Body of pancreas (tissue), 4 donors: Measurements from ENCODE around the gene SLC25A53. TPM values are rescaled to one million over a fixed set of nuclear protein-coding genes. Genes with fewer than 3 reads are reported as not detected.

ENCODE experiments used
- ATAC-seq: fragments of 150-250 bp; one replicate; pipeline ENCODE4 v1.9.1; 2016
- DNase-seq, 4 donors: peaks; one replicate each; pipeline ENCODE4 v3.0.0-alpha.2; 2019
- H3K27ac ChIP-seq, 4 donors: fragments of 200-600 bp; sonication (generic); 1 replicate in 3 of 4; 2 replicates in 1 of 4; pipeline versions ENCODE4 v1.5.1 to v1.6.1; 2016 to 2019; ENCODE audit warnings: mild to moderate bottlenecking in 1 of 4, mixed read lengths in 1 of 4, moderate library complexity in 1 of 4
- H3K27me3 ChIP-seq, 2 donors: fragments of 200-600 bp; sonication (generic); one replicate each; pipeline ENCODE4 v1.6.0; 2016; ENCODE audit warnings: mild to moderate bottlenecking in 1 of 2
- H3K36me3 ChIP-seq, 2 donors: fragments of 200-600 bp; sonication (generic); replicated peaks in 1 of 2; 2 replicates each; pipeline ENCODE4 v1.5.1; 2016; ENCODE audit warnings: low read depth in 2 of 2; ENCODE audit not compliant: insufficient read depth in 1 of 2
- H3K4me1 ChIP-seq: fragments of 200-600 bp; sonication (generic); one replicate; pipeline ENCODE4 v1.6.0; 2016
- H3K4me3 ChIP-seq, 2 donors: fragments of 200-600 bp; sonication (generic); 1 replicate in 1 of 2; 2 replicates in 1 of 2; pipeline ENCODE4 v1.5.1; 2016 to 2019
- H3K9me3 ChIP-seq, 3 donors: fragments of 200-600 bp; sonication (generic); 1 replicate in 2 of 3; 2 replicates in 1 of 3; pipeline ENCODE4 v1.5.1; 2016
- POLR2A ChIP-seq, 3 donors: fragments of 450-650 bp; IDR thresholded peaks; one replicate each; pipeline ENCODE4 v1.6.1; 2016; ENCODE audit warnings: antibody characterized with exemption in 3 of 3, mild to moderate bottlenecking in 2 of 3
- WGBS, 2 donors: methylation state at CpG; one replicate each; pipeline ENCODE4 v1.1.5; 2017; 5-methylcytosine and 5-hydroxymethylcytosine counted together
- intact Hi-C: fragments of 100-400 bp; cut with DNase I; formaldehyde crosslinking; loops from one replicate; pipeline ENCODE4 v1.15.1; 2023
- total RNA-seq, 2 donors: library from RNA; depleted of rRNA; stranded (reverse); fragments of >200 nt; gene quantifications; one replicate each; pipeline ENCODE4 v1.1.0, GENCODE V29; 2016
- TF ChIP-seq, protein P1 (sequence below), 7 experiments: fragments of 450-650 bp in 4 of 7; fragments of 200-600 bp in 3 of 7; sonication (generic) in 3 of 7; IDR thresholded peaks; one replicate each; pipeline ENCODE4 v1.5.1; 2016 to 2019; ENCODE audit warnings: antibody characterized with exemption in 7 of 7

SLC25A53 gene
- total RNA-seq, 2 donors from 2014 or later, result 3.6 to 10.9 TPM

DNA sequence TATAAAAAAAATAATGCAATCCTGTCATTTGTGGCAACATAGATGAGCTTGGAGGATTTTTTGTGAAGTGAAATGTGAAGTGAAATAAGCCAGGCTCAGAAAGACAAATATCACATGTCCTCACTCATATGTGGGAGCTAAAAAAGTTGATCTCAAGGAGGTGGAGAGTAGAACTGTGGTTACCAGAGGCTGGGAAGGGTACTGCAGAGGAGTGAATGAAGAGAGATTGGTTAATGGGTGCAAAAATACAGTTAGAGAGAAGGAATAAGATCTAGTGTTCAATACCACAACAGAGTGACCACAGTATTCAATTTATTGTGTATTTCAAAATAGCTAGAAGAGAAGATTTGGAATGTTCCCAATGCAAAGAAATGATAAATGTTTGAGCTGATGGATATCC lies 57.9 kb downstream of the SLC25A53 start:
- TF ChIP-seq, protein P1, sequence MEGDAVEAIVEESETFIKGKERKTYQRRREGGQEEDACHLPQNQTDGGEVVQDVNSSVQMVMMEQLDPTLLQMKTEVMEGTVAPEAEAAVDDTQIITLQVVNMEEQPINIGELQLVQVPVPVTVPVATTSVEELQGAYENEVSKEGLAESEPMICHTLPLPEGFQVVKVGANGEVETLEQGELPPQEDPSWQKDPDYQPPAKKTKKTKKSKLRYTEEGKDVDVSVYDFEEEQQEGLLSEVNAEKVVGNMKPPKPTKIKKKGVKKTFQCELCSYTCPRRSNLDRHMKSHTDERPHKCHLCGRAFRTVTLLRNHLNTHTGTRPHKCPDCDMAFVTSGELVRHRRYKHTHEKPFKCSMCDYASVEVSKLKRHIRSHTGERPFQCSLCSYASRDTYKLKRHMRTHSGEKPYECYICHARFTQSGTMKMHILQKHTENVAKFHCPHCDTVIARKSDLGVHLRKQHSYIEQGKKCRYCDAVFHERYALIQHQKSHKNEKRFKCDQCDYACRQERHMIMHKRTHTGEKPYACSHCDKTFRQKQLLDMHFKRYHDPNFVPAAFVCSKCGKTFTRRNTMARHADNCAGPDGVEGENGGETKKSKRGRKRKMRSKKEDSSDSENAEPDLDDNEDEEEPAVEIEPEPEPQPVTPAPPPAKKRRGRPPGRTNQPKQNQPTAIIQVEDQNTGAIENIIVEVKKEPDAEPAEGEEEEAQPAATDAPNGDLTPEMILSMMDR (IDR thresholded peaks at IDR 0.05), result no peak
- no peak for TF ChIP-seq POLR2A (IDR thresholded peaks at IDR 0.05)
- Histone ChIP-seq H3K9me3 (no peaks in the 10 kb centered on the region), H3K36me3 (no peaks in the 10 kb centered on the region), H3K4me3 (no peak overlapping the region), H3K27me3 (no peaks in the 10 kb centered on the region), H3K4me1 (no peaks in the 10 kb centered on the region), H3K27ac (no peak overlapping the region)
- intact Hi-C loops, result no loop called here
- DNase-seq, result no peak
- ATAC-seq, result no peak

- H3K36me3 ChIP-seq, result no peaks in the 10 kb centered on the region
- H3K9me3 ChIP-seq, result no peaks in the 10 kb centered on the region
- no peak overlapping the region for H3K27ac ChIP-seq
- H3K27me3 ChIP-seq, result no peaks in the 10 kb centered on the region
- WGBS, 2 donors, result 0 to 4% methylated on average over 4 of the region's 4 CpGs
- peak; percentile 71 for ATAC-seq
- no peaks in the 10 kb centered on the region for H3K4me1 ChIP-seq
- TF ChIP-seq, protein P1 (IDR thresholded peaks at IDR 0.05), result peak; percentile 28 to 77 (median 56)
- TF ChIP-seq POLR2A (IDR thresholded peaks at IDR 0.05), result no peak
- H3K4me3 ChIP-seq, result no peak overlapping the region
- DNase-seq, result peak; percentile 50 to 68 (median 60)
- intact Hi-C loops, result no loop called here
Observed at GRCh38 chrX:104098151-104098808, 58.5 kb downstream of the SLC25A53 start.

- Histone ChIP-seq H3K27ac (no peak overlapping the region), H3K4me1 (no peaks in the 10 kb centered on the region), H3K36me3 (no peaks in the 10 kb centered on the region), H3K4me3 (no peak overlapping the region), H3K27me3 (no peaks in the 10 kb centered on the region), H3K9me3 (no peaks in the 10 kb centered on the region)
- TF ChIP-seq, protein P1 (IDR thresholded peaks at IDR 0.05), result no peak
- no peak for TF ChIP-seq POLR2A (IDR thresholded peaks at IDR 0.05)
- 88 to 100% methylated on average over 1 to 3 of the region's 7 CpGs for WGBS, 2 donors
- DNase-seq (no peak), ATAC-seq (no peak)
- intact Hi-C loops, result no loop called here
Observed at GRCh38 chrX:104085919-104086318, 70.9 kb downstream of the SLC25A53 start.

DNA sequence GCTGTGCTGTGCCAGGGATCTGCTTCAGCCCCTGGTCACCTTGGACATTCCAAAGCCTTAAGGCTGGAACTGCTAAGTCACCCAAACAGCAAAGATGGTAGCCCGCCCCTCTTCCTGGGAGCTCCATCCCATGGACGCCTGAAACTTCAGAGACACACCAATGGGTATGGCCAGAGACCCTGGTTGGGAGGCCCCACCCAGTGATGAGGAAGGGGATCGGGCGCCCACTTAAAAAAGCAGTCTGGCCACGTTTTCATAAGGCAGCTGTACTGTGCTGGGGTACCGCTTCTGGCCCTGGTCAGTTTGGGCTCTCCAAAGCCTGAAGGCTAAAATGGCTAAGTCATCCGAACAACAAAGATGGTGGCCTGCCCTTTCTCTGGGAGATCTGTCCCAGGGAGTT lies 71.3 kb downstream of the SLC25A53 start:
- no peak for DNase-seq
- Histone ChIP-seq H3K9me3 (no peaks in the 10 kb centered on the region), H3K36me3 (no peaks in the 10 kb centered on the region), H3K4me3 (no peak overlapping the region), H3K27ac (no peak overlapping the region), H3K4me1 (no peaks in the 10 kb centered on the region), H3K27me3 (no peaks in the 10 kb centered on the region)
- no peak for TF ChIP-seq POLR2A (IDR thresholded peaks at IDR 0.05)
- TF ChIP-seq, protein P1 (IDR thresholded peaks at IDR 0.05), result no peak
- 100% methylated on average over 3 of the region's 7 CpGs; no CpG with 5 or more reads in 1 of the 2 donors for WGBS, 2 donors
- ATAC-seq, result no peak
- intact Hi-C loops, result no loop called here
